Nucleus accumbens (tissue), 56 donors: ENCODE data around the gene CHRNE.
"Not testable (repeated sequence)": the region's sequence is repeated elsewhere in the genome, so short reads cannot be mapped to it uniquely, and the experiment has no call there.

Experiments used
- DNase-seq, 56 donors: peaks; one replicate each; lab custom pipeline; 2025; lab: John Stamatoyannopoulos, UW

Gene CHRNE

DNA sequence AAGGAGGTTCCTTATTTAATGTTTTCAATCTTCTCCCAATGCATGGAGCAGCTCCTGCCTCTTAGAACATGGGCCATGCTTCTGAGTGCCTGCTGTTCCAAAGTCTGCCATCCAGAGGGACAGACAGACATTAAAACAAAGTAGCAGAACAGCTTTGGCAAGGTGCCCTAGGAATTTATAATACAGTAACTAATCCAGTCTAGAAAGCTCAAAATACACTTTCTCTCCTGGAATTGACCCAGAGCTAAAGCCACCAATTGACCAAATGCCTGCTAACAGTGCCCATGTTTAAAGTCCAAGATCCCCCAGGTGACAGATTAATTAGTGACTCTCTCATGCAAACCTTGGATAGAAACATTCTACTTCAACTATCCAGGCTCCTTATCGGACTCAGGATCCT, 11.1 kb upstream of the CHRNE start:
- DNase-seq = no peak

DNA sequence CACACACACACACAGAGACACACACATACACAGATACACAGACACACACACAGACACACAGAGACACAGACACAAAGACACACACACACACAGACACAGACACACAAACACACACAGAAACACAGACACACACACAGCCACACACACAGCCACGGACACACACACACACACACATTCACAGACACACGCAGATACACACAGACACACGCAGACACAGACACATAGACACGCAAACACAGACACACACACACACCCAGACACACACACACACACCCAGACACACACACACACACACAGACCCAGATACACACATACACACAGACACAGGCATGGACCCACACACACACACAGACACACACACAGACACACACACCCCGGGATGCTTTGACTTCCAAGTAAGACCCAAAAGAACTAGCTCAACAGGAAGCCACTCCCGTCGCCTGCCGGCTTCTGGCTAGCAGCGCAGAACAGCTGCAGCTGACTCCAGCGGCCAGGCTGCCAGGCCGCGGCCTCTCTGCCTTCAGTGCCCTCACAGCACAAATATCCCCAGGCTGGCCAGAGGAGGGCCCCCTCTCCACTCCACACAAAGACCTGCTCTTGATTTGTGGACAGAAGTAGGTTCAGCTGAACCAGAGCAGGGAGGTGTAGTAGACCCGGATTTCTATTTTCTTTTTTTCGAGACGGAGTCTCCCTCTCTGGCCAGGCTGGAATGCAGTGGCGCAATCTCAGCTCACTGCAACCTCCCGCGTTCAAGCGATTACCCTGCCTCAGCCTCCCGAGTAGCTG, 6.0 kb upstream of the CHRNE start:
- peak in 51 of 56 donors; percentile 18 to 87 (median 70) for DNase-seq

GRCh38 chr17:4908301-4908700, 5.4 kb upstream of the CHRNE start:
- peak in 2 of 56 donors; percentile 7 to 16 for DNase-seq

DNA sequence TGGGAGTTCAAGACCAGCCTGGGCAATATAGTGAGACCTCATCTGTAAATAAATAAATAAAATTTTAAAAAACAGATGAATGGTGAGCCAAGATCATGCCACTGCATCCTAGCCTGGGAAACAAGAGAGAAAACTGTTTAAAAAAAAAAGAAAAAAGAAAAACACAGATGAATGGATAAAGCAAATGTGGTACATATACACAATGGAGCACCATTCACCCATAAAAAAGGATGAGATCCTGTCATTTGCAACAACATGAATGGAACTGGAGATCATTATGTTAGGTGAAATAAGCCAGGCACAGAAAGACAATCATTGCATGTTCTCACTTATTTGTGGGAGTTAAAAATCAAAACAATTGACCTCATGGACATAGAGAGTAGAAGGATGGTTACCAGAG, 3.7 kb upstream of the CHRNE start:
- not testable (repeated sequence) for DNase-seq

- DNase-seq = no peak
These were observed 358 bp downstream of the CHRNE start for GRCh38 chr17:4902540-4902939.

DNA sequence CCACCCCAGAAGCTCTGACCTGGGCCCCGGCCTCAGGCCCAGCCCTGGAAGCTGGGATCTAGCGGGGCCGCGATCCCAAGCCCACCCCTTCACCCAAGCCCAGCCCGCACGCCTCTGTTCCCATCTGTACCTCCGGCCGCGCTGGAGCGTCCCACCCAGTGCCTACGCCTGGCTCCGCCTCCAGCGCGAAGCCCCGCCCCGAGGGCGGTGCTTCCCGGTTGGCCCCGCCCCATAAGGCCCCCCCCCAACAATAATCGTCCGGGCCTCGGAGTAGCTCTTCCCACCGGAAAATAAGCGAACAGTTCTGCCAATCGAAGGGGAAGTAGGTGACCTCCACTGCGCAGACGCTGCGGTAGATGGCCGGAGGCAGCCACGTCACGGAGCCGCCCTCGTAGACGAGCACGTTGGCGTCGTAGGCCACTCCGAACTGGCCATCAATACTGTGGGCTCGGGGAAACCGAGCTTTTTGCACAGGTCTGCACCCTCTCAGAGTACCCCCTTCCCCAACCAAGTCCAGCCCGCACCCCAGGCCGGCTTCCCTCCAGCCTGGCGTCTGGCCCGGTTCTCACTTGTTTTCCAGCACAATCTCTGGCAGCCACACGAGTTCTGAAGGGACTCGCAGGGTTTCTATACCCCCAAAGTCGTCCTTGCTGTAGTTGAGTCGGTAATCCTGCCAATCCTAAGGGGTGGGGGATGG, 1.1 kb downstream of the CHRNE start:
- peak in 30 of 56 donors; percentile 7 to 76 (median 43) for DNase-seq

- DNase-seq = no peak
These were observed 1.7 kb downstream of the CHRNE start for GRCh38 chr17:4901108-4901647.

GRCh38 chr17:4900231-4901107, 2.4 kb downstream of the CHRNE start:
- DNase-seq = peak in 1 of 56 donors; percentile 17

GRCh38 chr17:4899341-4900230, 3.3 kb downstream of the CHRNE start, which contains the start of gene C17orf107:
C17orf107 (plus strand) TSS chr17:4899536; CDS start chr17:4899763, 227 bp downstream.
- DNase-seq = peak in 41 of 56 donors; percentile 18 to 88 (median 59)

- no peak for DNase-seq
These were observed 4.0 kb downstream of the CHRNE start for GRCh38 chr17:4898927-4899326.

- DNase-seq = no peak
These were observed 4.5 kb downstream of the CHRNE start for GRCh38 chr17:4898351-4898750.

GRCh38 chr17:4897785-4898184, 5.1 kb downstream of the CHRNE start:
- DNase-seq = no peak

- no peak for DNase-seq
These were observed 5.7 kb downstream of the CHRNE start for GRCh38 chr17:4897198-4897687.

DNA sequence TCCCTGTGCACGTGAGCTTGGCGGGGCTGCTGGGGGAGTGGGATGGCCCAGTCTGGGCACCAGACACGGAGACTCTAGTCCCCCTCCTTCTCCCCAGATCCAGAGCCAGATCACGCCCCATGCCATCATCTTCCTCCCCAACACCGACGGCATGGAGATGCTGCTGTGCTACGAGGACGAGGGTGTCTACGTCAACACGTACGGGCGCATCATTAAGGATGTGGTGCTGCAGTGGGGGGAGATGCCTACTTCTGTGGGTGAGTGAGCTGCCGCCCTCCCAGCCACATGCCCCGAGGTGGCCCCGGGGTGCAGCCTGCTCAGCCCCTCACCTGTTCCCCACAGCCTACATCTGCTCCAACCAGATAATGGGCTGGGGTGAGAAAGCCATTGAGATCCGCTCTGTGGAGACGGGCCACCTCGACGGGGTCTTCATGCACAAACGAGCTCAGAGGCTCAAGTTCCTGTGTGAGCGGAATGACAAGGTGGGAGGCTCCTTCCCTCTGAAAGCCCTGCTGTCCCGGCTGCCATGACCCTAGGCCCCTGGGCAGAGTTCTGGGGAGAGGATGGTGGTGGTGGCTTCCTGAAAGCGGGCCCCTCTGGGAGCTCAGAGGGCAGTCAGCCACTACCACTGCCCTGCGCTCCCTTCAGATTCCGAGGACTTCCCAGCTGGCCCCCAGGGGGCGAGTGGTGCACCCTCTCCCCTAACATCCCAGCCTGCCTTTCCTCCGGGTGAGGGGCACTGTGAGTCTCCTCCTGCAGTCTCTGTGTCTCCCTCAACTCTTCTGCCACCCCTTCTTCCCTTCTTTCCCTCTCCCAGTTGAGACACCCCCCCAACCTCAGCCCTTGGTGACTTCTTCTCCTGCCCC, 6.3 kb downstream of the CHRNE start:
- no peak for DNase-seq

DNA sequence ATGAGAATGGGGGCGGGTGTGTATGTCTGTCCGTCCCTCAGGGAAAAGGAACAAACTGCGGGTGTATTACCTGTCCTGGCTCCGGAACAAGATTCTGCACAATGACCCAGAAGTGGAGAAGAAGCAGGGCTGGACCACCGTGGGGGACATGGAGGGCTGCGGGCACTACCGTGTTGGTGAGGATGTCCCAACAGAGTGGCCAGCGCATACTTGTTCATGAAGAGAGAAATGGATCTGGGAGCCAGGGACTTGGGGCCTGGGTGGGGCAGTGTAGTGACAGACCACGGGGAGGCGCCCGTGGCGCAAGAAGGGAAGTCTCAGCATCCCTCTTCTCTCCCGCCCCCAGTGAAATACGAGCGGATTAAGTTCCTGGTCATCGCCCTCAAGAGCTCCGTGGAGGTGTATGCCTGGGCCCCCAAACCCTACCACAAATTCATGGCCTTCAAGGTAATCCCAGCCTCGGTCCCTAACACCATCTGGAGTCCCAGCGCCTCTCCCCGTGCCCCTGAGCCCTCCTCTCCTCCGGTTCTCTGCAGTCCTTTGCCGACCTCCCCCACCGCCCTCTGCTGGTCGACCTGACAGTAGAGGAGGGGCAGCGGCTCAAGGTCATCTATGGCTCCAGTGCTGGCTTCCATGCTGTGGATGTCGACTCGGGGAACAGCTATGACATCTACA, 7.1 kb downstream of the CHRNE start:
- no peak for DNase-seq

DNA sequence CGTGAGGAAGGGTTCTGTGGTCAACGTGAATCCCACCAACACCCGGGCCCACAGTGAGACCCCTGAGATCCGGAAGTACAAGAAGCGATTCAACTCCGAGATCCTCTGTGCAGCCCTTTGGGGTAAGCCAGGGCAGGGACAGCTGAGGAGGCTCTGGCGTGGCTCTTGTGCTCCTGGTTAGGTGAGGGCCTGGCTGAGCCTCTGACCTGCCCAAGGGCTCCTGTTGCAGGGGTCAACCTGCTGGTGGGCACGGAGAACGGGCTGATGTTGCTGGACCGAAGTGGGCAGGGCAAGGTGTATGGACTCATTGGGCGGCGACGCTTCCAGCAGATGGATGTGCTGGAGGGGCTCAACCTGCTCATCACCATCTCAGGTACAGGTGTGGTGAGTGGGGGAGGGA, 7.8 kb downstream of the CHRNE start:
- DNase-seq = no peak

GRCh38 chr17:4893721-4894560, 9.0 kb downstream of the CHRNE start:
- DNase-seq = no peak
